Subcutaneous adipose tissue (tissue), 4 donors: ENCODE data around the gene INPP4B. TPM values are rescaled to one million over a fixed set of nuclear protein-coding genes. Genes with fewer than 3 reads are reported as not detected.

Source experiments
- total RNA-seq, 4 donors: library from RNA; depleted of rRNA; stranded (reverse); fragments of >200 nt; gene quantifications; one replicate each; pipeline ENCODE4 v1.1.0, GENCODE V29; 2016
- TF ChIP-seq, protein P1 (sequence below): fragments of 450-650 bp; IDR thresholded peaks from one replicate; pipeline ENCODE4 v1.5.1; 2016; ENCODE audit warnings: low read depth, mild to moderate bottlenecking, control low read depth, antibody characterized with exemption, moderate library complexity

INPP4B gene
- total RNA-seq, 4 donors from 2014 or later = 14.3 to 28.1 (median 24.6) TPM

DNA sequence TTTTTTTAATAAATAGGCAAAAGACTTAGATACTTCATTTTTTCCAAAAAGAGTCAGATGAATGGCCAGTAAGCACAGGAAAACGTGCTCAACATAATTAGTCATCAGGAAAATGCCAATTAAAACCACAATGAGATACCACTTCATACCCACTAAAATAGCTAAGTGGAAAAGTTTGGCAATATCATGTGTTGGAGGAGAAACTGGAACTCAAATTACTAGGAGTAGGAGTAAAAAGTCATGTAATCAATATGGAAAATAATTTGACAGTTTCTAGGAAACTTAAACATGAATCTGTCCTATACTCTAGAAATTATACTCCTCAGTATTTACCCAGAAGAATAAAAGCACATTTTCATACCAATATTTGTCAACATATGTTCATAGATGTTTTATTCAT is 449.8 kb downstream of the INPP4B start:
- TF ChIP-seq, protein P1, sequence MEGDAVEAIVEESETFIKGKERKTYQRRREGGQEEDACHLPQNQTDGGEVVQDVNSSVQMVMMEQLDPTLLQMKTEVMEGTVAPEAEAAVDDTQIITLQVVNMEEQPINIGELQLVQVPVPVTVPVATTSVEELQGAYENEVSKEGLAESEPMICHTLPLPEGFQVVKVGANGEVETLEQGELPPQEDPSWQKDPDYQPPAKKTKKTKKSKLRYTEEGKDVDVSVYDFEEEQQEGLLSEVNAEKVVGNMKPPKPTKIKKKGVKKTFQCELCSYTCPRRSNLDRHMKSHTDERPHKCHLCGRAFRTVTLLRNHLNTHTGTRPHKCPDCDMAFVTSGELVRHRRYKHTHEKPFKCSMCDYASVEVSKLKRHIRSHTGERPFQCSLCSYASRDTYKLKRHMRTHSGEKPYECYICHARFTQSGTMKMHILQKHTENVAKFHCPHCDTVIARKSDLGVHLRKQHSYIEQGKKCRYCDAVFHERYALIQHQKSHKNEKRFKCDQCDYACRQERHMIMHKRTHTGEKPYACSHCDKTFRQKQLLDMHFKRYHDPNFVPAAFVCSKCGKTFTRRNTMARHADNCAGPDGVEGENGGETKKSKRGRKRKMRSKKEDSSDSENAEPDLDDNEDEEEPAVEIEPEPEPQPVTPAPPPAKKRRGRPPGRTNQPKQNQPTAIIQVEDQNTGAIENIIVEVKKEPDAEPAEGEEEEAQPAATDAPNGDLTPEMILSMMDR = no peak

DNA sequence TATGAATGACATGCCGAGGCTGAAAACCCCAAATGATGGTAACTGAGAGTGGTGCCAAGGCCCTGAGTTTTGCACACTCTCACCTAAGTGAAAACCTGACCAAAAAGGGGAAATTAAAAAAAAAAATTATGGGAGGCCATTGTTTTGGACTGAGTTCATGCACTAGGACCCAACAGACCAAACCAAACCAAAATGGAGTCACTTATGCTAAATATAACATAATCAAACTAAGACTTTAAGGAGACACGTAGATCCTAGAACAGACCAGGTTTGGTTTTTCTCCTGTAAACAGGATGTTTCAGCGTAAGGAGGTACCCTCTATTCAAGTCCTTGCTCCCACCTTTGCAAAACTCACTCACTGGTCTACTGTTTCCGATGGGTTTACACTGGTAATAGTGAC is 453.0 kb downstream of the INPP4B start:
- TF ChIP-seq, protein P1 = no peak

DNA sequence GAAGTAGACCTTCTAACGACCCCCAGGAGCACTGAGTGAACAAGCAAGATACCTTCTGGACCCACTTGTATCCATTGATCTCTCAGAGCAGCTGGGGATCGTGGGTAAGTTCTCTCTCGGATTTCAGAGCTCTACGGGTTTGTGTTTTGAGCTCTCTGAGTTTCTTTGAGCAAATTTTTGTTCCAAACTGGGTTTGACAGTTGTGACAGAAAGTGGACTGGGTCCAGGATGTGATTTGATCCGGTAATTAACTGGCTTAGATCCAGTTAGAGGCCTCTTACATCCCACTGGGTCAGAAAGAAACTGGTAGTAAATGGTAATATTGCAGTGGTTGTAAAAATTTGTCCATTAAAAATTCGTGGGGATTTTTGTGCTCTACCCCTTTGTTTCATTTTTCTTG is 459.2 kb downstream of the INPP4B start:
- TF ChIP-seq, protein P1 = no peak

DNA sequence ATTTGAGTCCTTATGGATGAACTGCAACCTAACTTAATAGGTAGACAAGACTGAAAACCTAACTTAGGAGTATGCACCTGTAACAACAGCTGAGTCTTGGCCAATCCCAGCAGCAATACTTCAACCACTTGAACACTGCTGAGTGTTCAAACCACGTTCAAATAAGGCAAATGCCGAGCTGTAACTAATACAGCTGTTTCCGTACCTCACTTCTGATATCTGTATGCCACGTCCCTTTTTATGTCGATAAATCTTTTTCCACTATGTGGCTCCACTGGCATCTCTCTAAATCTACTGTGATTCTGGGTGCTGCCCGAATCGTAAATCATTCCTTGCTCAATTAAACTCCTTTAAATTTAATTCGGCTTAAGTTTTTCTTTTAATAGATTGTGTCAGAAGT is 459.7 kb downstream of the INPP4B start:
- TF ChIP-seq, protein P1 = no peak

DNA sequence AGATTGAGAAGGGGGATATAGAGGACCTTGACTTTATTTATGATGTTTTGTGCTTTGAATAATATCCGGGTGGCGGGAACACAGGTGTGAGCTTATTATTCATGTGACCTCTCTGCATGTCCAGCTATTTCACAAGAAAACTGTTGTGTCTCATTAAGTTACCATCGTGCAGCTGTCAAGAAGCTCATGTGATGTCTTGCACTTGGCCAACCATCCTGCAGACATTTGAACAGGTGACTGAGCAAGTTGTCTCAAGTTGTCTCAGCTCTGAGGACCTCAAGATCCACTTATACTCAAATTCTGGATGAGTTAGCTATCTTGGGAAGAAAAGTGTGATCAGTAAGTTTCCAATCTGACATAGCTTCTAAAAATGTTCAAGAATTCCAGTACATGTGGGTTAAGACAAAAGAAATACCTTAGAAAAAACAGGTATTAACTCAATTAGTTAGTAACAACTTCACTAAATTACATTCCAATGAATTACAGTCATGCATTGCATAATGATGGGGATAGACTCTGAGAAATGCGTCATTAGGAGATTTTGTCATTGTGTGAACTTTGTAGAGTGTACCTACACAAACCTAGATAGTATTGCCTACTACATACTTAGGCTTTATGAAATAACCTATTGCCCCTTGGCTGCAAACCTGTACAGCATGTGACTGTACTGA is 462.2 kb downstream of the INPP4B start:
- TF ChIP-seq, protein P1 = no peak

DNA sequence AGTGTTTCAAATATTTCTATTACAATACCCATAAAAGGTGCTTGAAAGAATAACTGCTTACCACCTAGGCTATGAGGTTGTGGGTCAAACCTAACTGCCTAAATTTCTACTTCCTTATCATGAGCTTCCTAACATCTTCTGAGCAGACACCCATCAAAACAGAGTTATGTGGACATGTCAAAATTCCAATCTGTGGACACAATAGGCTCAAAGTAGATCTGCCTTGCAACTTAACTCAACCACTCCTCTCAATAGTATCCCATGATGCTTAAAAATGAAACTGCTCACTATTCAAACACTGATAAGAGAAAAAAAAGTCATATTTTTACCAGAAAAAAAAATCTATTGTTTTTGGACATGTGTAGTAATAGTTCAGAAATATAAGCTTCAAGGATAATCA is 462.7 kb downstream of the INPP4B start:
- TF ChIP-seq, protein P1 = no peak

DNA sequence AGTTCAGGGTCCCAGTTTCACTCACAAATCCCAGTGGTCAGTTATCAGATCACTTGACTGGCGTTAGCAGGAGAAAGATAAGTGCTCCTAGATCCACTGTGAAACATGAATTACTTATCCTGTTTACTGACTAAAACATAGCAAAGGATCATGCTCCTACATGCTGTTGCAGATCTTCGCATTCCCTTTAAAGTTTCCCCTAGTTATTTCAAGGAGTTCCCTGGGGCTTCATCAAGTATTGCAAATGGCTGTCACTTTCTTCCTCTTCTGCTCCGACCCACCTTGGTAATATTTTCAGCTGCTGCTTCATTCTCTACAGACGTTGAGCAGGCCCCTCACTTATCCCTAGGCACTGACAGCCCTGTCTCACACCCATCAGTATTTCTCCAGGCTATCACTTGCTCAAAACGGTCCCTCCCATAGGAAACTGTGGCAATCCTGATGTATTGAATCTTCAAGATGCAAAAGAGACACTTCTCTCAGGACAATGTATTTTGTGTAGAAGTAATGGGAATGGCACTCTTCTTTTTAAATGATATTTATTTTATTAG is 466.0 kb downstream of the INPP4B start:
- TF ChIP-seq, protein P1 = no peak
